Spleen (tissue), 7 donors: ENCODE data around the gene PPP3CA.

ENCODE experiments used
- CTCF ChIP-seq, 11 experiments: fragments of 200-600 bp in 7 of 11; fragments of 450-650 bp in 4 of 11; sonication (generic) in 4 of 11; IDR thresholded peaks in 8 of 11; conservative IDR thresholded peaks in 3 of 11; 1 replicate in 7 of 11; 2 replicates in 4 of 11; pipeline versions ENCODE4 v1.4.0 to v1.8.0; 2016 to 2021; ENCODE audit warnings: antibody characterized with exemption in 11 of 11, inconsistent platforms in 4 of 11, mild to moderate bottlenecking in 1 of 11
- POLR2AphosphoS5 ChIP-seq, 3 donors: sonication (generic); formaldehyde crosslinking; IDR thresholded peaks; one replicate each; pipeline ENCODE4 v1.5.1; 2017; ENCODE audit warnings: antibody characterized with exemption in 3 of 3
- donor health status: DM: no; HTN: no; CAD: no; lungs with moderate emphysema.
- donor health status: DM: no; HTN: no; CAD: no.
- donor health status: DM: no; HTN: no; CAD: no.

- TF ChIP-seq POLR2AphosphoS5 (IDR thresholded peaks at IDR 0.05) = no peak
- no peak for TF ChIP-seq CTCF (IDR thresholded peaks at IDR 0.05 in 8 of 11, conservative IDR thresholded peaks at IDR 0.05 in 3 of 11)
These were observed 370.1 kb downstream of the PPP3CA start for GRCh38 chr4:100977274-100977673.
